CD4-positive, alpha-beta T cell (primary cell): ENCODE results near the gene LAX1. TPM values are rescaled to one million over a fixed set of nuclear protein-coding genes. Genes with fewer than 3 reads are reported as not detected.

Source experiments
- ATAC-seq: fragments of 200-7000 bp; cut with Tn5 transposase; one replicate; pipeline ENCODE4 v1.10.0; 2022; ENCODE audit warnings: mild to moderate bottlenecking; ENCODE audit not compliant: poor library complexity
- CTCF ChIA-PET: fragments of 350-600 bp; sonication (Branson Sonifier 250); formaldehyde crosslinking; loops from one replicate; lab custom pipeline; 2021; ENCODE audit warnings: antibody characterized with exemption, inconsistent platforms; lab: Charles Lee
- POLR2A ChIA-PET: fragments of 350-600 bp; sonication (Branson Sonifier 250); formaldehyde crosslinking; loops from one replicate; lab custom pipeline; 2021; ENCODE audit warnings: antibody characterized with exemption, inconsistent platforms; lab: Charles Lee
- DNase-seq, 14 experiments: peaks; one replicate each; pipeline ENCODE4 v3.0.0-alpha.2; 2013 to 2020; ENCODE audit warnings: mixed read lengths in 2 of 14
- H3K27ac ChIP-seq, 2 donors: one replicate each; pipeline versions ENCODE4 v1.5.1 to v1.7.0; 2013; ENCODE audit warnings: low read length in 2 of 2, low read depth in 1 of 2, mild to moderate bottlenecking in 1 of 2
- H3K27me3 ChIP-seq, 2 experiments: 1 replicate in 1 of 2; 2 replicates in 1 of 2; pipeline versions ENCODE4 v1.6.1 to v1.7.0; 2013; ENCODE audit warnings: low read length in 2 of 2, control low read depth in 1 of 2, mild to moderate bottlenecking in 1 of 2, moderate library complexity in 1 of 2; ENCODE audit not compliant: insufficient read depth in 2 of 2, control insufficient read depth in 1 of 2
- H3K36me3 ChIP-seq: one replicate; pipeline ENCODE4 v1.6.1; 2013; ENCODE audit warnings: low read length, control low read depth; ENCODE audit not compliant: insufficient read depth
- H3K4me1 ChIP-seq: one replicate; pipeline ENCODE4 v1.6.1; 2013; ENCODE audit warnings: low read length, control low read depth; ENCODE audit not compliant: insufficient read depth
- H3K4me3 ChIP-seq: one replicate; pipeline ENCODE4 v1.5.1; 2013; ENCODE audit warnings: mild to moderate bottlenecking, low read length, moderate library complexity
- H3K9me3 ChIP-seq, 2 experiments: 1 replicate in 1 of 2; 2 replicates in 1 of 2; pipeline versions ENCODE4 v1.6.1 to v1.7.0; 2013; ENCODE audit warnings: low read length in 2 of 2, mild to moderate bottlenecking in 2 of 2, control low read depth in 1 of 2, moderate library complexity in 1 of 2; ENCODE audit not compliant: control insufficient read depth in 1 of 2, insufficient read depth in 1 of 2
- H3K27ac Mint-ChIP-seq: one replicate; pipeline ENCODE4 v1.8.0; 2020; ENCODE audit warnings: mixed read lengths
- H3K27me3 Mint-ChIP-seq: one replicate; pipeline ENCODE4 v1.8.0; 2021; ENCODE audit warnings: mixed read lengths
- H3K36me3 Mint-ChIP-seq: one replicate; pipeline ENCODE4 v1.8.0; 2021; ENCODE audit warnings: low read depth, mixed read lengths
- H3K4me1 Mint-ChIP-seq: one replicate; pipeline ENCODE4 v1.8.0; 2021; ENCODE audit warnings: low read depth, mixed read lengths
- H3K4me3 Mint-ChIP-seq: one replicate; pipeline ENCODE4 v1.8.0; 2020; ENCODE audit warnings: mild to moderate bottlenecking, mixed read lengths
- H3K9me3 Mint-ChIP-seq: one replicate; pipeline ENCODE4 v1.8.0; 2020; ENCODE audit warnings: mixed read lengths
- CTCF ChIP-seq: fragments of 200-600 bp; IDR thresholded peaks from one replicate; pipeline ENCODE4 v1.8.0; 2022; ENCODE audit warnings: antibody characterized with exemption, mild to moderate bottlenecking
- intact Hi-C, 2 experiments: fragments of 100-400 bp; cut with DNase I in 1 of 2; cut with micrococcal nuclease in 1 of 2; formaldehyde crosslinking; loops; one replicate each; pipeline versions ENCODE4 v1.15.1 to v1.9.0; 2023 to 2025; cut with DNase I, micrococcal nuclease
- total RNA-seq, 174 experiments: library from RNA in 2 of 174; stranded (reverse) in 2 of 174; gene quantifications; one replicate each; pipeline ENCODE4 v1.2.3 and lab custom pipeline; 2021 to 2026

The LAX1 gene
- total RNA-seq, 2 experiments from 2014 or later = 16.6 to 18.3 TPM

GRCh38 chr1:203776636-203777035 lies 11.7 kb downstream of the LAX1 start:
- no peaks in the 10 kb centered on the region for H3K9me3 ChIP-seq
- DNase-seq (peak in 2 of 14 experiments; percentile 23 to 29), ATAC-seq (no peak)
- Mint-ChIP-seq H3K4me3 (no peak overlapping the region), H3K27ac (peak overlapping the region; percentile 1), H3K4me1 (peaks cover 7% of the 10 kb centered on the region), H3K9me3 (no peaks in the 10 kb centered on the region), H3K36me3 (peaks cover 49% of the 10 kb centered on the region), H3K27me3 (no peaks in the 10 kb centered on the region)
- ChIA-PET POLR2A (interaction anchor here (1.1 to 2.9 kb wide), 2 partner anchors 11 to 151 kb away, joined by 3 to 22 read pairs; partner anchors contain the start of gene LAX1), CTCF (interaction anchor here (1.5 to 1.7 kb wide), 2 partner anchors 11 to 15 kb away, joined by 3 to 9 read pairs; partner anchors contain the start of gene LAX1)
- no peaks in the 10 kb centered on the region for H3K4me1 ChIP-seq
- no peak overlapping the region for H3K27ac ChIP-seq
- H3K4me3 ChIP-seq = no peak overlapping the region
- intact Hi-C loops = no loop called here
- no peaks in the 10 kb centered on the region for H3K27me3 ChIP-seq
- TF ChIP-seq CTCF = peak; percentile 43
- peaks cover 41% of the 10 kb centered on the region for H3K36me3 ChIP-seq

GRCh38 chr1:203777596-203777995 lies 12.6 kb downstream of the LAX1 start:
- no peak overlapping the region for H3K4me3 ChIP-seq
- H3K27ac ChIP-seq = no peak overlapping the region
- no peaks in the 10 kb centered on the region for H3K27me3 ChIP-seq
- Mint-ChIP-seq H3K4me3 (no peak overlapping the region), H3K4me1 (peaks cover 7% of the 10 kb centered on the region), H3K36me3 (peaks cover 39% of the 10 kb centered on the region), H3K9me3 (no peaks in the 10 kb centered on the region), H3K27ac (no peak overlapping the region), H3K27me3 (no peaks in the 10 kb centered on the region)
- ChIA-PET CTCF (interaction anchor here (1.7 kb wide), 1 partner anchor 12 kb away, joined by 9 read pairs; the partner anchor contains the start of gene LAX1), POLR2A (interaction anchor here (0.9 to 2.9 kb wide), 3 partner anchors 12 to 152 kb away, joined by 3 to 22 read pairs (median 3); partner anchors contain the start of gene LAX1)
- TF ChIP-seq CTCF = no peak
- DNase-seq (no peak), ATAC-seq (no peak)
- peaks cover 33% of the 10 kb centered on the region for H3K36me3 ChIP-seq
- no peaks in the 10 kb centered on the region for H3K4me1 ChIP-seq
- no peaks in the 10 kb centered on the region for H3K9me3 ChIP-seq
- intact Hi-C loops = no loop called here

- Histone ChIP-seq H3K27ac (no peak overlapping the region), H3K27me3 (no peaks in the 10 kb centered on the region), H3K36me3 (peaks cover 27% of the 10 kb centered on the region), H3K4me3 (no peak overlapping the region), H3K4me1 (no peaks in the 10 kb centered on the region), H3K9me3 (no peaks in the 10 kb centered on the region)
- ChIA-PET POLR2A (interaction anchor here (0.9 kb wide), 1 partner anchor 13 kb away, joined by 3 read pairs; the partner anchor contains the start of gene LAX1), CTCF (no interaction called here)
- Mint-ChIP-seq H3K9me3 (no peaks in the 10 kb centered on the region), H3K4me3 (no peak overlapping the region), H3K36me3 (peaks cover 34% of the 10 kb centered on the region), H3K27ac (peak overlapping the region; percentile 55), H3K27me3 (no peaks in the 10 kb centered on the region), H3K4me1 (peaks cover 7% of the 10 kb centered on the region)
- intact Hi-C loops = no loop called here
- TF ChIP-seq CTCF = no peak
- no peak for ATAC-seq
- no peak for DNase-seq
Measured at GRCh38 chr1:203778146-203778545, 13.2 kb downstream of the LAX1 start.
